Measurements from ENCODE around the gene RPL21. TPM values are rescaled to one million over a fixed set of nuclear protein-coding genes. Genes with fewer than 3 reads are reported as not detected.
"Not testable (repeated sequence)": the region's sequence is repeated elsewhere in the genome, so short reads cannot be mapped to it uniquely, and the experiment has no call there.

The RPL21 gene
- total RNA-seq, 1 donor from 2014 or later = 579 TPM

- TF ChIP-seq POLR2AphosphoS5 (IDR thresholded peaks at IDR 0.05; ENCODE audit: insufficient read depth in 1 of 2, low read depth in 1 of 2) = no peak
- no peak for TF ChIP-seq POLR2A (IDR thresholded peaks at IDR 0.05)
- no peak for TF ChIP-seq CTCF (IDR thresholded peaks at IDR 0.05)
- Histone ChIP-seq H3K27me3 (no peaks in the 10 kb centered on the region), H3K9me3 (no peaks in the 10 kb centered on the region), H3K4me3 (no peak overlapping the region), H3K27ac (no peak overlapping the region), H3K4me1 (no peaks in the 10 kb centered on the region), H3K36me3 (no peaks in the 10 kb centered on the region)
- intact Hi-C loops (cut with DNase I) = no loop called here
- DNase-seq (ENCODE audit: extremely low spot score in 2 of 2) = no peak
Measured at GRCh38 chr13:27298849-27299248, 47.5 kb downstream of the RPL21 start.

GRCh38 chr13:27300406-27300805 lies 49.0 kb downstream of the RPL21 start:
- H3K4me3 ChIP-seq; H3K27me3 ChIP-seq; H3K4me1 ChIP-seq; intact Hi-C loops (cut with DNase I); H3K9me3 ChIP-seq; H3K36me3 ChIP-seq; H3K27ac ChIP-seq; DNase-seq (ENCODE audit: extremely low spot score in 2 of 2): not testable (repeated sequence)

GRCh38 chr13:27300941-27301586 lies 49.7 kb downstream of the RPL21 start:
- Histone ChIP-seq H3K9me3 (no peaks in the 10 kb centered on the region), H3K27ac (no peak overlapping the region), H3K27me3 (no peaks in the 10 kb centered on the region), H3K36me3 (no peaks in the 10 kb centered on the region), H3K4me3 (no peak overlapping the region), H3K4me1 (no peaks in the 10 kb centered on the region)
- no peak for DNase-seq (ENCODE audit: extremely low spot score in 2 of 2)
- intact Hi-C loops (cut with DNase I) = no loop called here
- no peak for TF ChIP-seq POLR2A (IDR thresholded peaks at IDR 0.05)
- TF ChIP-seq CTCF (IDR thresholded peaks at IDR 0.05) = no peak

- intact Hi-C loops (cut with DNase I) = no loop called here
- no peak for DNase-seq (ENCODE audit: extremely low spot score in 2 of 2)
Measured at GRCh38 chr13:27302643-27303262, 51.4 kb downstream of the RPL21 start.

GRCh38 chr13:27304099-27304498 lies 52.7 kb downstream of the RPL21 start:
- intact Hi-C loops (cut with DNase I) = no loop called here
- H3K4me3 ChIP-seq = no peak overlapping the region
- no peaks in the 10 kb centered on the region for H3K4me1 ChIP-seq
- H3K27me3 ChIP-seq = no peaks in the 10 kb centered on the region
- H3K36me3 ChIP-seq = no peaks in the 10 kb centered on the region
- no peaks in the 10 kb centered on the region for H3K9me3 ChIP-seq
- TF ChIP-seq CTCF (IDR thresholded peaks at IDR 0.05) = no peak
- TF ChIP-seq POLR2A (IDR thresholded peaks at IDR 0.05) = no peak
- TF ChIP-seq POLR2AphosphoS5 (IDR thresholded peaks at IDR 0.05; ENCODE audit: insufficient read depth in 1 of 2, low read depth in 1 of 2) = no peak
- DNase-seq (ENCODE audit: extremely low spot score in 2 of 2) = no peak
- no peak overlapping the region for H3K27ac ChIP-seq

More at GRCh38 chr13:27302643-27303262, 51.4 kb downstream of the RPL21 start:
- H3K27ac ChIP-seq = no peak overlapping the region
- no peaks in the 10 kb centered on the region for H3K36me3 ChIP-seq
- no peaks in the 10 kb centered on the region for H3K27me3 ChIP-seq
- TF ChIP-seq POLR2A (IDR thresholded peaks at IDR 0.05) (no peak), POLR2AphosphoS5 (IDR thresholded peaks at IDR 0.05; ENCODE audit: insufficient read depth in 1 of 2, low read depth in 1 of 2) (no peak), CTCF (IDR thresholded peaks at IDR 0.05) (no peak)
- H3K9me3 ChIP-seq = no peaks in the 10 kb centered on the region
- H3K4me3 ChIP-seq = no peak overlapping the region
- no peaks in the 10 kb centered on the region for H3K4me1 ChIP-seq
